BLaER1 treated with 17β-estradiol and CSF1 and Interleukin-3, amounts not matched to agents 10 nM and 100 nM (cell line): ENCODE results near the gene PNPLA1.

Experiments
- H3K27ac ChIP-seq, 11 experiments: shearing (Covaris generic); formaldehyde crosslinking; 2 replicates each; pipeline ENCODE4 v1.8.1; 2022
- H3K27me3 ChIP-seq, 11 experiments: shearing (Covaris generic); formaldehyde crosslinking; 2 replicates each; pipeline ENCODE4 v1.8.1; 2022
- H3K36me3 ChIP-seq, 11 experiments: shearing (Covaris generic); formaldehyde crosslinking; 2 replicates each; pipeline ENCODE4 v1.8.1; 2022
- H3K4me1 ChIP-seq, 10 experiments: shearing (Covaris generic); formaldehyde crosslinking; 2 replicates each; pipeline ENCODE4 v1.8.1; 2022
- H3K4me2 ChIP-seq, 11 experiments: shearing (Covaris generic); formaldehyde crosslinking; 2 replicates each; pipeline ENCODE4 v1.8.1; 2022
- H3K4me3 ChIP-seq, 10 experiments: shearing (Covaris generic); formaldehyde crosslinking; 2 replicates each; pipeline ENCODE4 v1.8.1; 2022
- H3K9ac ChIP-seq, 11 experiments: shearing (Covaris generic); formaldehyde crosslinking; 2 replicates each; pipeline ENCODE4 v1.8.1; 2022
- H3K9me3 ChIP-seq, 11 experiments: shearing (Covaris generic); formaldehyde crosslinking; replicated peaks in 1 of 11; 2 replicates each; pipeline ENCODE4 v1.8.1; 2022
- H4K20me1 ChIP-seq, 11 experiments: shearing (Covaris generic); formaldehyde crosslinking; 2 replicates each; pipeline ENCODE4 v1.8.1; 2022
- Cebpa-rat ChIP-seq, 11 experiments: shearing (Covaris generic); IDR thresholded peaks; 2 replicates each; pipeline ENCODE4 v1.8.1; 2022

Gene PNPLA1

DNA sequence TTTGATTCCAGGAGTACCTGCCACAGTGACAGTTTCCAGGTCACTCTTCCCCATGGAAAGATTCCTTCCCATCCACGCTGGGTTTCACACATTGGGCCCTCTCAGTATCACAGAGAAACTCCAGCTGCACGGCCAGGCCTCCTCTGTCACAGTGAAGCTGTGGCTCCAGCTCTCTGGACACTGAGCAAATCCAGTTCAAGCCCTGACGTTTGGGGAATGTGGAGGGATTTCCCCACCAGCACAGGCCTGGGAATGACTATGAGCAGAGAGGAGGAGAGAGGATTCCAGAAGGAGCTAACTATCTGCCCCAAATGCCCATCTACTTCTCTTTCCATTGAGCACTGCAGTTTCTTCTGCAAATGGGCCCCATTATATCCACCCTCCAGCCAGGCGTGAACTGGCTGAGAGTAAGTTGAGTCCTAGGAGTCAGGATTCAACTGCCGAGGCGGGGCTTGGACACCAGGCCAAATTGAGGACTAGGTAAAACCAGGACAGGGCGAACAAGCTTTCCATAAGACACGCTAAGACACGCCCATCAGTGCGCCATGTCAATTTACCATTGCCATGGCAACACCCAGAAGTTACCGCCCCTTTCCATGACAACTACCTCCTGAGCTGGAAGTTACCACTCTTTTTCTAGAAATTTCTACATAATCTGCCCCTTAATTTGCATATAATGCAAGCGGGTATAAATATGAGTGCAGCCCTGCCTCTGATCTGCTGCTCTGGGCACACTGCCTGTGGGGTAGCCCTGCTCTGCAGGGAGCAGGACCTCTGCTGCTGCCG lies 76.0 kb downstream of the PNPLA1 start:
- Histone ChIP-seq H3K27me3 (no peaks in the 10 kb centered on the region), H3K9ac (no peak overlapping the region), H3K27ac (no peak overlapping the region), H3K4me1 (peaks cover 13 to 54% (median 38%) of the 10 kb centered on the region in 10 experiments), H3K9me3 (no peaks in the 10 kb centered on the region), H3K4me3 (no peak overlapping the region), H4K20me1 (no peaks in the 10 kb centered on the region), H3K4me2 (no peak overlapping the region), H3K36me3 (no peaks in the 10 kb centered on the region)
- TF ChIP-seq Cebpa-rat (IDR thresholded peaks at IDR 0.05) = no peak

DNA sequence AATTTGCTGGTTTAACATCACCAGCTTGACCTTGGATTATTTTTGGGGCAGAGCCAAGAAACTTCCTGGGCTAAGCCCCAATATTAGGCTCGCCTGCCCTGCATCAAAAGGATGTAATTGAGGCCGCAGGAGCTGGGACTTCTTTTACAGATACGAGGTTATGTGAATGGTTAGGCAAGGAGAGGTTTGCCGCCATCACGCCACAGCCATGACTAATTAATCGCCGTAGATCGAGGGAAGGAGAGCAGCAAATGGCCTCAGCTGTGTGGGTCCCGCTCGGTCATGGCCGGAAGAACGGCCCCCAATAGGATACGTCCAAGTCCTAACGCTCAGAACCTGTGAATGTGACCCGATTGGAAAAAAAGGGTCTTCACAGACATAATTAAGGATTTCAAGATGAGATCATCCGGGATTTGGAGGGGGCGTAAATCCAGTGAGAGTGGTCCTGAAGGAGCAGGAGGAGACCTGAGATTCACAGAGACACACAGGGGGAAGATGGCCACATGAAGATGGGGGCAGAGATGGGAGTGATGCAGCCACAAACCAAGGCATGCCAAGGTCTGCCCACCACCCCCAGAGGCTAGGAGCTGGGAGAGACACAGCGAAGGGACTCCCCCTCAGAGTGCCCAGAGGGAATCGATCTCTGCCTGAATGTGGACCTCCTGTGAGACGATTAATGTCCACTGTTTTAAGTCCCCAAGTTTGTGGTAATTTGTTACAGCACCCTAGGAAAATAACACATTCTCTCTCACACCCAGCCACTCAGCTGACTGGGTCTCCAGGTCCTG lies 76.8 kb downstream of the PNPLA1 start:
- Histone ChIP-seq H3K4me2 (peak overlapping the region in 1 of 11 experiments; percentile 13; a peak in 2 of 22 replicates), H3K27me3 (no peaks in the 10 kb centered on the region), H4K20me1 (no peaks in the 10 kb centered on the region), H3K27ac (no peak overlapping the region), H3K9me3 (no peaks in the 10 kb centered on the region), H3K36me3 (no peaks in the 10 kb centered on the region), H3K4me1 (peaks cover 14 to 54% (median 38%) of the 10 kb centered on the region in 10 experiments), H3K4me3 (no peak overlapping the region), H3K9ac (no peak overlapping the region)
- TF ChIP-seq Cebpa-rat (IDR thresholded peaks at IDR 0.05) = no peak

DNA sequence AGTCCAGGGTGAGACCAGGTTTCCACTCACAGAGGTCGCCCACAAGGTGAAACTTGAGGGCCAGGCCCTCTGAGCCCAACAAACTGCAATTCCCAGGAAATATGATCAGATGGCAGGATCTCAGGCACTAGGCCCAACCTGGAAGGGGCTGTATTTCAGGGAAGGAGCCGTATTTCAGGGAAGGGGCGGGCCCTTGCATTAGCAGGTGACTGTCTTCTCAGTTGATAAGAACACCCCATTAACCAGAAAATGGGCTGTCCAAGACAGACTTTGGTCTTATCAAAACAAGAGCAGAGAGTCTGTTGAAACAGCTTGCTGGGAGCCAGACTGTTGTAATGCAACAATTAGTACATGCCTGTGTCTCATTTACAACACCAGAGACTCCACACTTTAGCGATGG lies 77.8 kb downstream of the PNPLA1 start:
- Histone ChIP-seq H3K4me2 (peak overlapping the region in 1 of 11 experiments; percentile 13; a peak in 1 of 22 replicates), H3K9ac (no peak overlapping the region), H3K4me1 (peaks cover 14 to 52% (median 37%) of the 10 kb centered on the region in 10 experiments), H3K36me3 (no peaks in the 10 kb centered on the region), H4K20me1 (no peaks in the 10 kb centered on the region), H3K9me3 (peaks cover 2 to 5% (median 4%) of the 10 kb centered on the region in 11 experiments; a peak in 18 of 22 replicates), H3K4me3 (no peak overlapping the region), H3K27me3 (no peaks in the 10 kb centered on the region), H3K27ac (no peak overlapping the region)
- no peak for TF ChIP-seq Cebpa-rat (IDR thresholded peaks at IDR 0.05)

DNA sequence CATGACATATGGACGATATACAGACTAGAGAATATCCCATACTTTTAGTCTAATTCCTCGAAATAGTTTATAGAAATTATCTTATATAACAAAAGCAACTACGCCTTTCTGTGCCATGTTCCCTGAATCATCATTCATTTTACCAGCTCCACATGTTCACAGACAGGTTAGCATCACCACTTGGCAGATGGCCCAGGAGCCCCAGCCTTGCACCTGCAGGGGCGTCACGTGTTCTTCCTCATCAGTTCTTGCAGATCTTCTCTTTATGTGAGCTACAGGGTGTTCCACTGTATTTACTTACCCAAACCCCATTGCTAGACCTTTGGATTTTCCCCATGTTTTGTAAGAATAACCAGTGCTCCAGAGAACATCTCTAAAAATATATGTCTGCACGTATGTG lies 79.4 kb downstream of the PNPLA1 start:
- Histone ChIP-seq H4K20me1 (no peaks in the 10 kb centered on the region), H3K9me3 (peaks cover 10 to 20% (median 16%) of the 10 kb centered on the region in 11 experiments; a peak in 20 of 22 replicates), H3K4me1 (peaks cover 14 to 52% (median 37%) of the 10 kb centered on the region in 10 experiments), H3K9ac (no peak overlapping the region), H3K27ac (no peak overlapping the region), H3K4me2 (peak overlapping the region in 9 of 11 experiments; percentile 69 to 86 (median 74); a peak in 17 of 22 replicates), H3K4me3 (no peak overlapping the region), H3K27me3 (no peaks in the 10 kb centered on the region), H3K36me3 (no peaks in the 10 kb centered on the region)
- TF ChIP-seq Cebpa-rat (IDR thresholded peaks at IDR 0.05) = no peak

DNA sequence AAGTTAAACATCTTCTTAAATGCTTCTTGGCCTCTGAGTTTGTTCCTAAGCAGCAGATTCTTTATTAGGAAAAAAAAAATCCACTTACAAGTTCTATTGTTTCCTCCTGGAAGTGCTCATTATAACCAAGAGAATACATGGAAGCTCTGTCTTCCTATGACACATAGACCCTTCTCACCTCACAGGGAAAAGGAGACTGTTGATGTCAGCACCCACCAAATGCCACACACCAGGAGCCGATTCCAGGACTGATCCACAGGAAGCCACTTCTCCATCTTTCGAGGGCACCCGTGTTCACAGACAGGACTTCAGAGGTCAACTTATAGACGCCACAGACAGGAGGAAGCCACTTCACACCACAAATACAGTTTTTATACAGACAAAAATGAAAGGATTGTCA lies 80.2 kb downstream of the PNPLA1 start:
- no peak overlapping the region for H3K4me3 ChIP-seq

DNA sequence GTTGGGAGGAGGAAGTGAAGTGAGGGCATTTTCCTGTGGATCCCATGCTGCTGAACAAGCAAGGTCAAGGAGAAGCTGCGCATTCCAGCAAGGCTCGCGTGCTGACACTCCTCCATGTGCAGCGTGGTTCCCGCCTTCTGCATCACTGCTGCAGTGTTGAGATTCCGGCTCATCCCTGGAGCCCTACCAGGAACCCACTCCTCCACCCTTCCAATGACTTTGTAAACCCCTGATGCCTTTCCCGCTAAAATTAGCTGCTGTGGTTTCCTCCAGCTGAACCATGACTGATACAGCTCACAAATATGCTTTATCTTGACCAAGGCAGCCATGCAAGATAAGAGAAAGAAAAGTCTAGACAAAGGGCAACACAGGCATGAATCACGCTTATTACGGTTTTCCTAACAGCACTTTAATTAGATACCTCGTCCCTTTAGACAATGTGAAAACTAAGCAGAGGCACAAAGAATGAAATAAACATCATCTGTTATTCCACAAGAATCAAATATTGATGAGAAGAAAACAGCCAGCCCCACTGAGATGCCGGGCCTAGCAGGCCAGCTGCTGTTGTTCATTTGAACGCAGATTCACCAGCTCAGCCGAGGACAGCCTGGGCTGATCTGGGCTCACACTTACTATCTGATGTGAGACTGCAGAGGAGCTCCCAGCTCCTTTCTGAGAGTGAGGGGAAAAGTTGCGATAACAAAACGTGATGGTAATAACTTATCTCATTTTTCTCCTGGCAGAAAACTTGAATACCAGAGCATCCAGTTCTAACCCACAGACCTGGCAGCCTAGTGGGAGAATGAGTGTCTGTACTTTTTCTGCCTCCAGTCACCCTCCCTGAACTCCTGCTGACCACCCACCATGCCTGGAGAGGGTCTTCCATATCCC lies 81.1 kb downstream of the PNPLA1 start:
- Histone ChIP-seq H3K4me2 (peak overlapping the region; percentile 48 to 86 (median 72)), H3K4me3 (no peak overlapping the region; a peak in 1 of 20 replicates), H4K20me1 (no peaks in the 10 kb centered on the region), H3K4me1 (peaks cover 14 to 52% (median 38%) of the 10 kb centered on the region in 10 experiments), H3K9ac (peak overlapping the region in 8 of 11 experiments; percentile 18 to 74 (median 56); a peak in 16 of 22 replicates), H3K9me3 (peaks cover 10 to 24% (median 16%) of the 10 kb centered on the region in 11 experiments; a peak in 20 of 22 replicates), H3K27me3 (no peaks in the 10 kb centered on the region), H3K27ac (peak overlapping the region in 9 of 11 experiments; percentile 0 to 79 (median 65); a peak in 16 of 22 replicates), H3K36me3 (no peaks in the 10 kb centered on the region)
- no peak for TF ChIP-seq Cebpa-rat (IDR thresholded peaks at IDR 0.05)

More for the DNA sequence above, 80.2 kb downstream of the PNPLA1 start:
- H3K9ac ChIP-seq = peak overlapping the region in 4 of 11 experiments; percentile 46 to 74 (median 66); a peak in 5 of 22 replicates
- peaks cover 10 to 24% (median 16%) of the 10 kb centered on the region in 11 experiments; a peak in 20 of 22 replicates for H3K9me3 ChIP-seq
- H3K36me3 ChIP-seq = no peaks in the 10 kb centered on the region
- peak overlapping the region in 6 of 11 experiments; percentile 61 to 79 (median 74); a peak in 12 of 22 replicates for H3K27ac ChIP-seq
- H3K4me1 ChIP-seq = peaks cover 14 to 52% (median 37%) of the 10 kb centered on the region in 10 experiments
- peak overlapping the region; percentile 48 to 86 (median 72); a peak in 20 of 22 replicates for H3K4me2 ChIP-seq
- H4K20me1 ChIP-seq = no peaks in the 10 kb centered on the region
- H3K27me3 ChIP-seq = no peaks in the 10 kb centered on the region
- no peak for TF ChIP-seq Cebpa-rat (IDR thresholded peaks at IDR 0.05)

DNA sequence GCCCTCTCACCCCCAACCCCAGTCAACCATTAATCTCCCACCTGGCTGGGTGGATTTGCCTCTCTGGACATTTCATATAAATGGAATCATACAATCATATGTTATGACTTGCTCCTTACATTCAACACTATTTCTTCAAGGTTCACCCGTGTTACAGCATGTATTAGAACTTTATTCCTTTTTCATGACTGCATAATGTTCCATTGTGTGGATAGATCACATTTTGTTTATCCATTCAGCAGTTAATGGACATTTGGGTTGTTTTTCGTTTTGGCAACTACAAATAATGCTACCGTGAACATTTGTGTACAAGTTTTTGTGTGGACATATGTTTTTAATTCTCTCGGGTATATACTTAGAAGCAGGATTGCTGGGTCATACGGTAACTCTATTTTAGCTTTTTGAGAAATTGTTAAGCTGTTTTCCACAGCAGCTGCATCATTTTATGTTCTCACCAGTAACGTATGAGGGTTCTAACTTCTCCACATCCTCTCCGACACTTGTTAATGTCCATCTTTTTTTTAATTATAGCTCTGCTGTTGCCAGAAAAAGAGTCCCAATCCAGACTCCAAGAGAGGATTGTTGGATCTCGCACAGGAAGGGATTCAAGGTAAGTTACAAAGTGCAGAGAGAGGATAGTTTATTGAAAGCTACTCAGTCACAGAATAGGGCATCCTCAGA lies 82.8 kb downstream of the PNPLA1 start:
- Histone ChIP-seq H3K4me3 (no peak overlapping the region), H3K9me3 (peaks cover 10 to 24% (median 16%) of the 10 kb centered on the region in 11 experiments; a peak in 20 of 22 replicates), H3K36me3 (no peaks in the 10 kb centered on the region), H3K4me2 (0 out of 22 replicates have a peak overlapping the region, but pooled peaks of 1 of the 11 experiments have one; percentile 69), H3K4me1 (peaks cover 14 to 46% (median 38%) of the 10 kb centered on the region in 10 experiments), H4K20me1 (no peaks in the 10 kb centered on the region), H3K9ac (no peak overlapping the region), H3K27me3 (no peaks in the 10 kb centered on the region), H3K27ac (peak overlapping the region in 1 of 11 experiments; percentile 79; a peak in 1 of 22 replicates)
- TF ChIP-seq Cebpa-rat (IDR thresholded peaks at IDR 0.05) = no peak
